ENCODE measurements around the gene UBE2F. TPM values are rescaled to one million over a fixed set of nuclear protein-coding genes. Genes with fewer than 3 reads are reported as not detected.
"Not testable (repeated sequence)": the region's sequence is repeated elsewhere in the genome, so short reads cannot be mapped to it uniquely, and the experiment has no call there.

Gene UBE2F
- total RNA-seq, 3 donors from 2014 or later = 62.6 to 66.9 (median 64.0) TPM

DNA sequence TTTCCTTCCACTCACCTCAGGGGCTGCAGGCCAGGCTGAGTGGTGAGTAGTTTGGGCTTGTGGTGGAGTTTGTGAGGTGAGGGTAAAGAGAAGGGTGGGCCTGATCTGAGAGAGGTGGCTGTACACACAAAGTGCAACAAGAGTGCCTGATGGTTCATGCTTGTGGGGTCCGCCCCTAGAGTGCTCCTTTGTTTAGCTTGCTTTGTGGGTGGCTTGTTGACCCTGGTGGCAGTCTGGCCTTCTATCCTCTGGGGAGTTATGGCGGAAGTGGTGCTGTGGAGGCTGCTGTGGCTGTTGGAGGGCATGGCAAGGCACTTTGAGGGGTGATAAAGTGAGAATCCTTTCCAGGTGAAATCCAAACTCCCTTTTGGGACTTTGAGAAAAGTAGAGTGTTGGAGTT is 10.6 kb downstream of the UBE2F start:
- intact Hi-C loops (cut with DNase I; ENCODE audit: low total_unique reads) = no loop called here
- H3K36me3 ChIP-seq = no peaks in the 10 kb centered on the region
- no peaks in the 10 kb centered on the region for H3K27me3 ChIP-seq
- TF ChIP-seq POLR2A (IDR thresholded peaks at IDR 0.05) (no peak), POLR2AphosphoS5 (IDR thresholded peaks at IDR 0.05) (no peak)
- TF ChIP-seq, protein P1, sequence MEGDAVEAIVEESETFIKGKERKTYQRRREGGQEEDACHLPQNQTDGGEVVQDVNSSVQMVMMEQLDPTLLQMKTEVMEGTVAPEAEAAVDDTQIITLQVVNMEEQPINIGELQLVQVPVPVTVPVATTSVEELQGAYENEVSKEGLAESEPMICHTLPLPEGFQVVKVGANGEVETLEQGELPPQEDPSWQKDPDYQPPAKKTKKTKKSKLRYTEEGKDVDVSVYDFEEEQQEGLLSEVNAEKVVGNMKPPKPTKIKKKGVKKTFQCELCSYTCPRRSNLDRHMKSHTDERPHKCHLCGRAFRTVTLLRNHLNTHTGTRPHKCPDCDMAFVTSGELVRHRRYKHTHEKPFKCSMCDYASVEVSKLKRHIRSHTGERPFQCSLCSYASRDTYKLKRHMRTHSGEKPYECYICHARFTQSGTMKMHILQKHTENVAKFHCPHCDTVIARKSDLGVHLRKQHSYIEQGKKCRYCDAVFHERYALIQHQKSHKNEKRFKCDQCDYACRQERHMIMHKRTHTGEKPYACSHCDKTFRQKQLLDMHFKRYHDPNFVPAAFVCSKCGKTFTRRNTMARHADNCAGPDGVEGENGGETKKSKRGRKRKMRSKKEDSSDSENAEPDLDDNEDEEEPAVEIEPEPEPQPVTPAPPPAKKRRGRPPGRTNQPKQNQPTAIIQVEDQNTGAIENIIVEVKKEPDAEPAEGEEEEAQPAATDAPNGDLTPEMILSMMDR (IDR thresholded peaks at IDR 0.05) = no peak
- H3K27ac ChIP-seq = no peak overlapping the region
- no peaks in the 10 kb centered on the region for H3K4me1 ChIP-seq
- no peak overlapping the region for H3K4me3 ChIP-seq
- DNase-seq (ENCODE audit: low spot score in 2 of 2) = no peak
- H3K9me3 ChIP-seq = no peaks in the 10 kb centered on the region

DNA sequence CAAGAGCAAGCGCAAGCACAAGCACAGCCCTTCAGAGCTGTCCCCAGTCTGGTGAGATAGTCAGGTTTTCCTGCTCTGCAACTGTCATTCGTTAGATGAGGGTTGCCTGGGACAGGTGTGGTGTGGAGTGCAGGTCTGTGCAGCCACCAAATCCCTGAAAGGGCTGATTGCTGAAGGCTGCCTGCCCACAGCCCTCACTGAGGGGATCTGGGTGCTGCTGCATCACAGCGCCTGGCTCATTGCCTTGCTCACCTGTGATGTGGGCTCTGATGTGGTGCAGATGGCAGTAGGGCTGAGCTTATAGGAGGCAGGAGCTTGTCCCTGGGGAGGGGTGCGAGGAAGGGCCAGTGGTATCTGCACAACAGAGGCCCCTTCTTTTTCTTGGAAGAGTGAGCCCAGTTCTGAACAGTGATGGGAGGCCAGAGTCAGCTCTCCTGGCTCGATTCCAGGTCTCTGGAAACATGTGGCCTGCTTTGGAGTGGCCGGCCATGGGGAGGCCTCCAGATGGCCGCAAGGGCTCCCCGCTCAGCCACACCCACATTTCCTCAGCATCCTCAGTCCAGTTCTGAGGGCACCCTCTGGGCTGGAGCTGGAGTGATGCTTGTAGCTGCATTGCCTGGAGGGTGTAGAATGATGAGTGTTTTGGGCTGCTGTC is 11.4 kb downstream of the UBE2F start:
- DNase-seq (ENCODE audit: low spot score in 2 of 2) = no peak
- Histone ChIP-seq H3K27ac (no peak overlapping the region), H3K9me3 (no peaks in the 10 kb centered on the region), H3K36me3 (no peaks in the 10 kb centered on the region), H3K4me3 (no peak overlapping the region), H3K4me1 (no peaks in the 10 kb centered on the region), H3K27me3 (no peaks in the 10 kb centered on the region)
- TF ChIP-seq, protein P1 (IDR thresholded peaks at IDR 0.05) = no peak
- TF ChIP-seq POLR2A (IDR thresholded peaks at IDR 0.05) (no peak), POLR2AphosphoS5 (IDR thresholded peaks at IDR 0.05) (no peak)
- intact Hi-C loops (cut with DNase I; ENCODE audit: low total_unique reads) = no loop called here

DNA sequence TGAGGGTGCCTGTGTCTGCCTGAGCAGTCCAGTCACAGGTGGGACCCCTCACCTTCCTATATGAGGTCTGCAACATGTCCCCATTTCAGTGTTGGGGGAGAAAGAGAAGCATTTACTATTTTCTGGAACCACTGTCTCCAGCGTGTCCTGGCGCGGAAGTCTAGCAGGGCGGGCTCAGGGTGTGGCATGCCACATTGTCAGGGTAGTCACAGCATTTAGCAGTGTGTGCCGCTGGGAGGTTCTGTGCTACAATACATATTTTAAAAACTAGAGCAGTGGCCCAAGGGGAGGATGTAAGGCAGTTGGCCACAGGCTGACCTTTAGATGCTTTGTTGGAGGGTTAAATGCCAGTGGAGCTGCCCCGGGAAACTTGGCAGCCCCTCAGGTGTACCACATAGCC is 12.5 kb downstream of the UBE2F start:
- no peaks in the 10 kb centered on the region for H3K36me3 ChIP-seq
- no peaks in the 10 kb centered on the region for H3K9me3 ChIP-seq
- no peak overlapping the region for H3K4me3 ChIP-seq
- TF ChIP-seq, protein P1 (IDR thresholded peaks at IDR 0.05) = no peak
- TF ChIP-seq POLR2A (IDR thresholded peaks at IDR 0.05) = no peak
- TF ChIP-seq POLR2AphosphoS5 (IDR thresholded peaks at IDR 0.05) = no peak
- DNase-seq (ENCODE audit: low spot score in 2 of 2) = no peak
- H3K4me1 ChIP-seq = no peaks in the 10 kb centered on the region
- no peak overlapping the region for H3K27ac ChIP-seq
- intact Hi-C loops (cut with DNase I; ENCODE audit: low total_unique reads) = no loop called here
- no peaks in the 10 kb centered on the region for H3K27me3 ChIP-seq

DNA sequence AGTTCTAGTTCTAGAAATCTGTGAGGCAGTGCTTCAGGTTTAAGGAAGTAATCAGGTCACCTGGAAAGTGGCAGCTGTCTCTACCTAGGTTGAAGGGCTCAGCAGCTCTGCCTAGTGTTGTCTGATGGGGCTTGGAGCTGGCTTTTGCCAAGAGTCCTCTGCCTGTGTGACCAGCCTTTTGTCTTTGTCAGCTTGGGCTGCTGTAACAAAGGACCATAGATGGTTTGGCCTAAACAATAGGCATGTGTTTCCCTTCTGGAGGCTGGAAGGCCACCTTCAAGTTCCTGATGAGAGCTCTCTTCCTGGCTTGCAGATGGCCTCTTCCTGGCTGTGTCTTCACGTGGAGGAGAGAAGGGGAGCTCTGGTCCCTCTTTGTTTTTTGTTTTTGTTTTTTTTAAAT is 13.3 kb downstream of the UBE2F start:
- H3K4me3 ChIP-seq = no peak overlapping the region
- H3K27ac ChIP-seq = no peak overlapping the region
- no peaks in the 10 kb centered on the region for H3K27me3 ChIP-seq
- H3K36me3 ChIP-seq = no peaks in the 10 kb centered on the region
- TF ChIP-seq, protein P1 (IDR thresholded peaks at IDR 0.05) = no peak
- TF ChIP-seq POLR2AphosphoS5 (IDR thresholded peaks at IDR 0.05) = no peak
- TF ChIP-seq POLR2A (IDR thresholded peaks at IDR 0.05) = no peak
- intact Hi-C loops (cut with DNase I; ENCODE audit: low total_unique reads) = no loop called here
- H3K4me1 ChIP-seq = no peaks in the 10 kb centered on the region
- no peaks in the 10 kb centered on the region for H3K9me3 ChIP-seq
- no peak for DNase-seq (ENCODE audit: low spot score in 2 of 2)

DNA sequence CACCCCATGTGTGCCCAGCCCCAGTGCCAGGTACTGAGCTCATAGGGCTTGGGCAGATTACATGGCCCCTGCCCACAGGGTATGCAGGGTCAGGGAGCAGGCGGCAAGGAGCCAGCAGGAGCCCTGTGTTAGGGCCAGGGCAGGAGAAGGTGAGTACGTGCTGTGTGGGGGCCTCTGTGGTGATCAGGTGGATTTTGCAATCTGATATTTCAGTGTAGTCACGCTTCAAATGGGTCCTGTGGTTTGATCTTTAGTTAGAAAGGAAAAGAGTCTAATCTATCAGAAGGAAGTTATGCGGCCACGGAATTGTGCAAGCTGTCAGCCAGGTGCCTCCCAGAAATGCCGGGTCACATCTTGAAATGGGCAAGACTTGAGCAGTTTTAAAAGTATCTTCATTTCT is 13.9 kb downstream of the UBE2F start:
- no peak overlapping the region for H3K4me3 ChIP-seq
- no peaks in the 10 kb centered on the region for H3K36me3 ChIP-seq
- H3K9me3 ChIP-seq = no peaks in the 10 kb centered on the region
- no peaks in the 10 kb centered on the region for H3K27me3 ChIP-seq
- DNase-seq (ENCODE audit: low spot score in 2 of 2) = no peak
- TF ChIP-seq, protein P1 (IDR thresholded peaks at IDR 0.05) = no peak
- TF ChIP-seq POLR2A (IDR thresholded peaks at IDR 0.05) (no peak), POLR2AphosphoS5 (IDR thresholded peaks at IDR 0.05) (no peak)
- intact Hi-C loops (cut with DNase I; ENCODE audit: low total_unique reads) = no loop called here
- H3K27ac ChIP-seq = no peak overlapping the region
- H3K4me1 ChIP-seq = no peaks in the 10 kb centered on the region

DNA sequence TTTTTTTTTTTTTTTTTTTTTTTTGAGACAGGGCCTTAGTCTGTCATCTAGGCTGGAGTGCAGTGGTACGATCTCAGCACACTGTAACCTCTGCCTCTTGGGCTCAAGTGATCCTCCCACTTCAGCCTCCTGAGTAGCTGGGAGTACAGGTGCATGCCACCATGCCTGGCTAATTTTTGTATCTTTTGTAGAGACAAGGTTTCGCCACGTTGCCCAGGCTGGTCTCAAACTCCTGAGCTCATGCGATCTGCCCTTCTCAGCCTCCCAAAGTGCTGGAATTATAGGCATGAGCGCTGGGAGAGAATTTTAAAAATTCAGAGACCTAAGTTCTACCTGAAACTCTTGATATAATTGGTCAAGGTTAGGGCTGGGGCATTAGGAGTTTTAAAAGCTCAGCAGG is 14.8 kb downstream of the UBE2F start:
- H3K9me3 ChIP-seq; H3K4me1 ChIP-seq; H3K27me3 ChIP-seq; H3K27ac ChIP-seq; DNase-seq (ENCODE audit: low spot score in 2 of 2); H3K36me3 ChIP-seq; intact Hi-C loops (cut with DNase I; ENCODE audit: low total_unique reads); H3K4me3 ChIP-seq: not testable (repeated sequence)

Data from breast epithelium (tissue), 4 donors.